HepG2 (cell line): ENCODE measurements around the gene HERC4.

Experiments used
- AGO2 ChIP-seq: fragments of 200-400 bp; formaldehyde crosslinking; optimal IDR thresholded peaks from 2 replicates; pipeline ENCODE3; 2017; ENCODE audit warnings: mild to moderate bottlenecking, low read depth, low read length, moderate library complexity
- ARNT2 ChIP-seq: sonication (generic); formaldehyde crosslinking; IDR thresholded peaks from 2 replicates; pipeline ENCODE4 v1.8.0; 2022; ENCODE audit warnings: mild to moderate bottlenecking, low read depth, missing genetic modification reagents, moderate library complexity
- FOXK2 ChIP-seq: fragments of 450-650 bp; IDR thresholded peaks from 2 replicates; pipeline ENCODE4 v1.6.1; 2016
- GABPA ChIP-seq, 2 experiments: IDR thresholded peaks; 2 replicates each; pipeline ENCODE4 v1.6.1; 2011 to 2016; ENCODE audit warnings: low read depth in 2 of 2, low read length in 1 of 2, missing biosample characterization in 1 of 2, missing genetic modification characterization in 1 of 2
- PHB2 ChIP-seq: fragments of 450-650 bp; IDR thresholded peaks from 2 replicates; pipeline ENCODE4 v1.6.1; 2018; ENCODE audit not compliant: partially characterized antibody
- POLR2AphosphoS5 ChIP-seq: IDR thresholded peaks from 2 replicates; pipeline ENCODE4 v1.6.1; 2012; ENCODE audit warnings: low read depth, low read length
- ZNF335 ChIP-seq: sonication (generic); formaldehyde crosslinking; IDR thresholded peaks from 2 replicates; pipeline ENCODE4 v1.4.0; 2020; ENCODE audit warnings: missing genetic modification reagents
- ZNF891 ChIP-seq: sonication (generic); formaldehyde crosslinking; IDR thresholded peaks from 2 replicates; pipeline ENCODE4 v1.5.0; 2020; ENCODE audit warnings: mild to moderate bottlenecking, missing genetic modification reagents
- ZSCAN5A ChIP-seq: sonication (generic); formaldehyde crosslinking; IDR thresholded peaks from 2 replicates; pipeline ENCODE4 v1.8.0; 2022; ENCODE audit warnings: mild to moderate bottlenecking, missing genetic modification reagents, borderline replicate concordance
- TF ChIP-seq, protein P1 (sequence below), 2 experiments: IDR thresholded peaks; 2 replicates each; pipeline ENCODE4 v1.6.1; 2011 to 2012; ENCODE audit warnings: low read length in 2 of 2, borderline replicate concordance in 1 of 2, low read depth in 1 of 2, mild to moderate bottlenecking in 1 of 2, moderate library complexity in 1 of 2
- TF ChIP-seq, protein P2 (sequence below): sonication (generic); formaldehyde crosslinking; IDR thresholded peaks from 2 replicates; pipeline ENCODE4 v1.4.0; 2020; ENCODE audit warnings: mild to moderate bottlenecking, missing genetic modification reagents

DNA sequence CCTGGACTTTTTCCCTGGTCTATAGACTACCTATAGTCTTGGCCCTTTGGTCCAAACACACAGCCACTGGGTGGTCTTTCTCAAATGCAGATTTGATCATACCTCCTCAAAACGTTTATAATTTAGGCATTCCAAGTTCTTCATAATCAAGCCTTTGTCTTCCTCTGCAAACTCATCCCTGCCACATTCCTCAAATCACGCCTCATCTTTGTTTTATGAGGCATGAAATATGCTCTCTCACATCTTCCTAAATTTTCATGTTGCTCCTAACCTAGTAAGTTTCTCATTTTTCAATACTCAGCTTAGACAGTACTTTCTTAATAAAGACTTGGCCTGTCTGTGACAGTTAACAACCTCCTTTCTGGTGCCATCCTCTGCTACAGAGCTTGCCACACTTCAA is 10.9 kb upstream of the HERC4 start:
- TF ChIP-seq, protein P1, sequence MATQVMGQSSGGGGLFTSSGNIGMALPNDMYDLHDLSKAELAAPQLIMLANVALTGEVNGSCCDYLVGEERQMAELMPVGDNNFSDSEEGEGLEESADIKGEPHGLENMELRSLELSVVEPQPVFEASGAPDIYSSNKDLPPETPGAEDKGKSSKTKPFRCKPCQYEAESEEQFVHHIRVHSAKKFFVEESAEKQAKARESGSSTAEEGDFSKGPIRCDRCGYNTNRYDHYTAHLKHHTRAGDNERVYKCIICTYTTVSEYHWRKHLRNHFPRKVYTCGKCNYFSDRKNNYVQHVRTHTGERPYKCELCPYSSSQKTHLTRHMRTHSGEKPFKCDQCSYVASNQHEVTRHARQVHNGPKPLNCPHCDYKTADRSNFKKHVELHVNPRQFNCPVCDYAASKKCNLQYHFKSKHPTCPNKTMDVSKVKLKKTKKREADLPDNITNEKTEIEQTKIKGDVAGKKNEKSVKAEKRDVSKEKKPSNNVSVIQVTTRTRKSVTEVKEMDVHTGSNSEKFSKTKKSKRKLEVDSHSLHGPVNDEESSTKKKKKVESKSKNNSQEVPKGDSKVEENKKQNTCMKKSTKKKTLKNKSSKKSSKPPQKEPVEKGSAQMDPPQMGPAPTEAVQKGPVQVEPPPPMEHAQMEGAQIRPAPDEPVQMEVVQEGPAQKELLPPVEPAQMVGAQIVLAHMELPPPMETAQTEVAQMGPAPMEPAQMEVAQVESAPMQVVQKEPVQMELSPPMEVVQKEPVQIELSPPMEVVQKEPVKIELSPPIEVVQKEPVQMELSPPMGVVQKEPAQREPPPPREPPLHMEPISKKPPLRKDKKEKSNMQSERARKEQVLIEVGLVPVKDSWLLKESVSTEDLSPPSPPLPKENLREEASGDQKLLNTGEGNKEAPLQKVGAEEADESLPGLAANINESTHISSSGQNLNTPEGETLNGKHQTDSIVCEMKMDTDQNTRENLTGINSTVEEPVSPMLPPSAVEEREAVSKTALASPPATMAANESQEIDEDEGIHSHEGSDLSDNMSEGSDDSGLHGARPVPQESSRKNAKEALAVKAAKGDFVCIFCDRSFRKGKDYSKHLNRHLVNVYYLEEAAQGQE (IDR thresholded peaks at IDR 0.05; ENCODE audit: borderline replicate concordance in 1 of 2, low read depth in 1 of 2, low read length in 2 of 2): no peak
- no peak for TF ChIP-seq FOXK2
- TF ChIP-seq, protein P2, sequence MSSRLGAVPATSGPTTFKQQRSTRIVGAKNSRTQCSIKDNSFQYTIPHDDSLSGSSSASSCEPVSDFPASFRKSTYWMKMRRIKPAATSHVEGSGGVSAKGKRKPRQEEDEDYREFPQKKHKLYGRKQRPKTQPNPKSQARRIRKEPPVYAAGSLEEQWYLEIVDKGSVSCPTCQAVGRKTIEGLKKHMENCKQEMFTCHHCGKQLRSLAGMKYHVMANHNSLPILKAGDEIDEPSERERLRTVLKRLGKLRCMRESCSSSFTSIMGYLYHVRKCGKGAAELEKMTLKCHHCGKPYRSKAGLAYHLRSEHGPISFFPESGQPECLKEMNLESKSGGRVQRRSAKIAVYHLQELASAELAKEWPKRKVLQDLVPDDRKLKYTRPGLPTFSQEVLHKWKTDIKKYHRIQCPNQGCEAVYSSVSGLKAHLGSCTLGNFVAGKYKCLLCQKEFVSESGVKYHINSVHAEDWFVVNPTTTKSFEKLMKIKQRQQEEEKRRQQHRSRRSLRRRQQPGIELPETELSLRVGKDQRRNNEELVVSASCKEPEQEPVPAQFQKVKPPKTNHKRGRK: no peak
- TF ChIP-seq PHB2: no peak
- TF ChIP-seq GABPA (IDR thresholded peaks at IDR 0.05; ENCODE audit: low read depth, low read length): no peak
- TF ChIP-seq GABPA (CRISPR knock-in tag; IDR thresholded peaks at IDR 0.05; ENCODE audit: low read depth): no peak
- TF ChIP-seq ZNF891 (CRISPR knock-in tag): no peak
- TF ChIP-seq AGO2: no peak
- no peak for TF ChIP-seq ZSCAN5A
- TF ChIP-seq POLR2AphosphoS5: no peak
- no peak for TF ChIP-seq ARNT2
- no peak for TF ChIP-seq ZNF335
